Fibroblast of lung (primary cell): ENCODE measurements around the gene CLIP2. TPM values are rescaled to one million over a fixed set of nuclear protein-coding genes. Genes with fewer than 3 reads are reported as not detected.
"Not testable (repeated sequence)": the region's sequence is repeated elsewhere in the genome, so short reads cannot be mapped to it uniquely, and the experiment has no call there.

Source experiments
- DNase-seq, 2 donors: peaks; one replicate each; pipeline versions ENCODE4 v3.0.0 to v3.0.0-alpha.2; 2010; ENCODE audit warnings: low read depth in 2 of 2
- H2AFZ ChIP-seq: 2 replicates; pipeline ENCODE4 v1.5.1; 2012; ENCODE audit warnings: low read length, control low read depth, inconsistent platforms
- H3K27ac ChIP-seq: 2 replicates; pipeline ENCODE4 v1.5.1; 2011; ENCODE audit warnings: low read length, control low read depth; ENCODE audit not compliant: insufficient read depth
- H3K27me3 ChIP-seq: 2 replicates; pipeline ENCODE4 v1.5.1; 2011; ENCODE audit warnings: mild to moderate bottlenecking, low read length; ENCODE audit not compliant: control insufficient read depth, insufficient read depth
- H3K36me3 ChIP-seq: 2 replicates; pipeline ENCODE4 v1.5.1; 2011; ENCODE audit warnings: low read length; ENCODE audit not compliant: control insufficient read depth, insufficient read depth
- H3K4me1 ChIP-seq: 2 replicates; pipeline ENCODE4 v1.5.1; 2011; ENCODE audit warnings: low read length; ENCODE audit not compliant: control insufficient read depth, insufficient read depth; ENCODE audit errors: extremely low read depth
- H3K4me2 ChIP-seq: 2 replicates; pipeline ENCODE4 v1.5.1; 2011; ENCODE audit warnings: low read length, control low read depth; ENCODE audit not compliant: insufficient read depth; ENCODE audit errors: extremely low read depth
- H3K4me3 ChIP-seq, 4 experiments: fragments of 200-600 bp in 1 of 4; sonication (generic) in 1 of 4; replicated peaks in 1 of 4; 2 replicates each; pipeline ENCODE4 v1.5.1; 2011 to 2016; ENCODE audit warnings: low read length in 4 of 4, low read depth in 3 of 4, mild to moderate bottlenecking in 3 of 4, control low read depth in 2 of 4, inconsistent platforms in 1 of 4, mixed read lengths in 1 of 4; ENCODE audit not compliant: insufficient read depth in 1 of 4; ENCODE audit errors: control extremely low read depth in 1 of 4
- H3K79me2 ChIP-seq: 2 replicates; pipeline ENCODE4 v1.5.1; 2012; ENCODE audit warnings: mild to moderate bottlenecking, low read length, inconsistent platforms; ENCODE audit not compliant: control insufficient read depth, insufficient read depth
- H3K9ac ChIP-seq: 2 replicates; pipeline ENCODE4 v1.5.1; 2011; ENCODE audit warnings: mild to moderate bottlenecking, low read length, control low read depth; ENCODE audit not compliant: insufficient read depth
- H3K9me3 ChIP-seq: 2 replicates; pipeline ENCODE4 v1.5.1; 2012; ENCODE audit warnings: low read depth, low read length; ENCODE audit not compliant: control insufficient read depth, insufficient read depth
- H4K20me1 ChIP-seq: 2 replicates; pipeline ENCODE4 v1.5.1; 2011; ENCODE audit warnings: low read length; ENCODE audit not compliant: control insufficient read depth, insufficient read depth; ENCODE audit errors: extremely low read depth
- EZH2 ChIP-seq: IDR thresholded peaks from 2 replicates; pipeline ENCODE4 v1.5.1; 2012; ENCODE audit warnings: low read length, control low read depth, mild to moderate bottlenecking; ENCODE audit errors: missing control alignments
- polyA plus RNA-seq, 2 donors: library from polyadenylated mRNA; depleted of rRNA in 1 of 2; stranded (reverse) in 1 of 2; unstranded in 1 of 2; fragments of >200 nt; gene quantifications; 2 replicates each; pipeline ENCODE4 v1.2.1, GENCODE V29; 2011 to 2012; ENCODE audit warnings: missing spikeins in 1 of 2
- total RNA-seq: library from RNA; depleted of rRNA; stranded (reverse); fragments of >200 nt; gene quantifications from 2 replicates; pipeline ENCODE4 v1.2.1, GENCODE V29; 2014
- TF ChIP-seq, protein P1 (sequence below), 2 donors: IDR thresholded peaks in 1 of 2; conservative IDR thresholded peaks in 1 of 2; 1 replicate in 1 of 2; 2 replicates in 1 of 2; pipeline ENCODE4 v1.5.1; 2011 to 2012; ENCODE audit warnings: low read length in 2 of 2, control low read depth in 1 of 2, inconsistent platforms in 1 of 2, low read depth in 1 of 2, mild to moderate bottlenecking in 1 of 2

The CLIP2 gene
- total and polyA plus RNA-seq, 2 donors (not counting 1 experiment from before 2014, with no cell fraction given) = 13.1 to 77.8 TPM

DNA sequence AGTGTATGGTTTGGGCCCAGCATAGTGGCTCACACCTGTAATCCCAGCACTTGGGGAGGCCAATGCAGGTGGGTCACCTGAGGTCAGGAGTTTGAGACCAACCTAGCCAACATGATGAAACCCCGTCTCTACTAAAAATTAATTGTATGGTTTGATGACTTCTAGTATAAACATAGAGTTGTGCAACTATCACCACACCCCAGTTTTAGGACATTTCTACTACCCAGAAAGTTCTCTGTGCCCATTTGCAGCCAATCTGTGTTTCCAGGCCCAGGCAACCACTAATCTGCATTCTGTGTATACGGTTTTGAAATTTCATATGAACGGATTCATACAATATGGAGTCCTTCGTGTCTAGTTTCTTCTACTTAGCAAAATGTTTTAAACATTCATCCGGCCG, 20.0 kb downstream of the CLIP2 start:
- Histone ChIP-seq H3K36me3 (no peaks in the 10 kb centered on the region), H3K79me2 (peaks cover 24% of the 10 kb centered on the region), H3K27me3 (no peaks in the 10 kb centered on the region), H3K27ac (no peak overlapping the region), H2AFZ (no peak overlapping the region), H3K4me1 (peaks cover 8% of the 10 kb centered on the region), H3K9ac (no peak overlapping the region), H3K9me3 (no peaks in the 10 kb centered on the region), H3K4me2 (no peak overlapping the region), H3K4me3 (no peak overlapping the region), H4K20me1 (no peaks in the 10 kb centered on the region)
- TF ChIP-seq EZH2 = no peak
- TF ChIP-seq, protein P1, sequence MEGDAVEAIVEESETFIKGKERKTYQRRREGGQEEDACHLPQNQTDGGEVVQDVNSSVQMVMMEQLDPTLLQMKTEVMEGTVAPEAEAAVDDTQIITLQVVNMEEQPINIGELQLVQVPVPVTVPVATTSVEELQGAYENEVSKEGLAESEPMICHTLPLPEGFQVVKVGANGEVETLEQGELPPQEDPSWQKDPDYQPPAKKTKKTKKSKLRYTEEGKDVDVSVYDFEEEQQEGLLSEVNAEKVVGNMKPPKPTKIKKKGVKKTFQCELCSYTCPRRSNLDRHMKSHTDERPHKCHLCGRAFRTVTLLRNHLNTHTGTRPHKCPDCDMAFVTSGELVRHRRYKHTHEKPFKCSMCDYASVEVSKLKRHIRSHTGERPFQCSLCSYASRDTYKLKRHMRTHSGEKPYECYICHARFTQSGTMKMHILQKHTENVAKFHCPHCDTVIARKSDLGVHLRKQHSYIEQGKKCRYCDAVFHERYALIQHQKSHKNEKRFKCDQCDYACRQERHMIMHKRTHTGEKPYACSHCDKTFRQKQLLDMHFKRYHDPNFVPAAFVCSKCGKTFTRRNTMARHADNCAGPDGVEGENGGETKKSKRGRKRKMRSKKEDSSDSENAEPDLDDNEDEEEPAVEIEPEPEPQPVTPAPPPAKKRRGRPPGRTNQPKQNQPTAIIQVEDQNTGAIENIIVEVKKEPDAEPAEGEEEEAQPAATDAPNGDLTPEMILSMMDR (conservative IDR thresholded peaks at IDR 0.05 in 1 of 2, IDR thresholded peaks at IDR 0.05 in 1 of 2; ENCODE audit: low read depth in 1 of 2, low read length in 2 of 2) = no peak
- no peak for DNase-seq

DNA sequence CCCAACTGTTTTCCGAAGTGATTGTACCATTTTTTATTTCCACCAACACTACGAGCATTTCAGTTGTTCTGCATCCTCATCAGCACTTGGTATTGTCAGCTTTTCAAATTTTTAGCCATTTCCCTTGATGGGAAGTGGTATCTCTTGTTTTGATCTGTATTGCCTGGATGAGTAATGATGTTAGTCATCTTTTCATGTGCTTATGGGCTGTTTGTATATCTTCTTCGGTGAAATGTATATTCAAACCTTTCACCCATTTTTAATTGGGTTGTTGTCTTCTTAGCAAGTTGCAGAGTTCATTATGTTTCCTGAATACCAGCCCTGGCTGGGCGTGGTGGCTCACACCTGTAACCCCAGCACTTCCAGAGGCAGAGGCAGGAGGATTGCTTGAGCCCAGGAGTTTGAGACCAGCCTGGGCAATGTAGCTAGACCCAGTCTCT, 22.1 kb downstream of the CLIP2 start:
- H2AFZ ChIP-seq = no peak overlapping the region
- H3K4me1 ChIP-seq = peaks cover 4% of the 10 kb centered on the region
- H3K9ac ChIP-seq = no peak overlapping the region
- H3K27me3 ChIP-seq = no peaks in the 10 kb centered on the region
- H3K27ac ChIP-seq = no peak overlapping the region
- no peaks in the 10 kb centered on the region for H3K36me3 ChIP-seq
- H3K4me2 ChIP-seq = no peak overlapping the region
- TF ChIP-seq, protein P1 (conservative IDR thresholded peaks at IDR 0.05 in 1 of 2, IDR thresholded peaks at IDR 0.05 in 1 of 2; ENCODE audit: low read depth in 1 of 2, low read length in 2 of 2) = no peak
- no peak for TF ChIP-seq EZH2
- no peaks in the 10 kb centered on the region for H4K20me1 ChIP-seq
- H3K4me3 ChIP-seq = no peak overlapping the region
- peaks cover 13% of the 10 kb centered on the region for H3K79me2 ChIP-seq
- no peaks in the 10 kb centered on the region for H3K9me3 ChIP-seq
- peak in 1 of 2 donors; percentile 47 for DNase-seq

DNA sequence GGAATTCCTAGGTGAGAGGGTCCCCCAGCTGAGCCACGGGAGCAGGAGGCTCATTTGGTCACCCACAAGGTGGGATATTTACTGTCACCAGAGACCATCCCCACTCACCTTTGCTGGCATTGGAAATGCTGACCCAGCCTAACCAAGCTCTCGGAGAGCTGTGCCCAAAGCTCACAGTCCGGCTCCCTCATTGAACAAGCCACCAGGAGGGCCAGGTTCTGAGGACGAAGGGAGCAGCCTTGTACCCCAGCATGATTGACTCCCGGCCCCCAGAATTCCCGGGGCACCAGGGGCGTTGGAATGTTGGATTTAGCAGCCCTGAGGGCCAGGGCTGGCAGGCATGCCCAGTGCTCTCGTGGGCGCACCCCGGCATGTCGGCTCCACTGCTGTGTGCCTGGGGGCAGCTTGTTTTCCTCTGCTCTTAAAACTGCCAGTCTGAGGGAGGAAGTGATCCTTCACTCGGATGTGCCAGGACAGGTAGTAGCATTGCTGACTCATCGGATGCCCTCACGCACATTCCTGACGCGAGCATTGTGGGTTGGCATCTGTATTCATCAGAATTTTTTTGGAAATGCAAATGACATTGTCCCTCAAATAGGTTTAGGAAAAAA, 23.3 kb downstream of the CLIP2 start:
- no peaks in the 10 kb centered on the region for H4K20me1 ChIP-seq
- no peak overlapping the region for H3K9ac ChIP-seq
- DNase-seq = no peak
- H3K27me3 ChIP-seq = no peaks in the 10 kb centered on the region
- no peak overlapping the region for H3K27ac ChIP-seq
- H3K4me2 ChIP-seq = no peak overlapping the region
- peaks cover 10% of the 10 kb centered on the region for H3K79me2 ChIP-seq
- no peak overlapping the region for H3K4me3 ChIP-seq
- H2AFZ ChIP-seq = no peak overlapping the region
- H3K36me3 ChIP-seq = peaks cover under 1% of the 10 kb centered on the region
- no peaks in the 10 kb centered on the region for H3K4me1 ChIP-seq
- TF ChIP-seq EZH2 = no peak
- TF ChIP-seq, protein P1 (conservative IDR thresholded peaks at IDR 0.05 in 1 of 2, IDR thresholded peaks at IDR 0.05 in 1 of 2; ENCODE audit: low read depth in 1 of 2, low read length in 2 of 2) = no peak
- no peaks in the 10 kb centered on the region for H3K9me3 ChIP-seq

DNA sequence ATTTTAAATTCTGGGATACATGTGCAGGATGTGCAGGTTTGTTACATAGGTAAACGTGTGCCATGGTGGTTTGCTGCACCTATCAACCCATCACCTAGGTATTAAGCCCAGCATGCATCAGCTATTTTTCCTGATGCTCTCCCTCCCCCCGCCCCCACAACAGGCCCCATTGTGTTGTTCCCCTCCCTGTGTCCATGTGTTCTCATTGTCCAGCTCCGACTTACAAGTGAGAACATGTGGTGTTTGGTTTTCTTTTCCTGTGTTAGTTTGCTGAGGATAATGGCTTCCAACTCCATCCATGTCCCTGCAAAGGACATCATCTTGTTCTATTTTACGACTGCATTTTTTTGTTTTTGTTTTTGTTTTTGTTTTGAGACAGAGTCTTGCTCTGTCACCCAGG, 26.7 kb downstream of the CLIP2 start:
- H2AFZ ChIP-seq, H3K27ac ChIP-seq, H3K9ac ChIP-seq, H3K79me2 ChIP-seq, H3K4me1 ChIP-seq, DNase-seq, H3K27me3 ChIP-seq, H3K4me2 ChIP-seq, H3K4me3 ChIP-seq, H4K20me1 ChIP-seq, H3K9me3 ChIP-seq, H3K36me3 ChIP-seq: not testable (repeated sequence)
